GM20000 (cell line): ENCODE results near the gene LRMDA.

Source experiments
- DNase-seq: peaks from one replicate; pipeline ENCODE4 v3.0.0; 2012; ENCODE audit warnings: low spot score
- TF ChIP-seq, protein P1 (sequence below): IDR thresholded peaks from 2 replicates; pipeline ENCODE4 v1.5.1; 2012; ENCODE audit warnings: mild to moderate bottlenecking, control low read depth; ENCODE audit errors: extremely low read depth, missing control alignments

Gene LRMDA

DNA sequence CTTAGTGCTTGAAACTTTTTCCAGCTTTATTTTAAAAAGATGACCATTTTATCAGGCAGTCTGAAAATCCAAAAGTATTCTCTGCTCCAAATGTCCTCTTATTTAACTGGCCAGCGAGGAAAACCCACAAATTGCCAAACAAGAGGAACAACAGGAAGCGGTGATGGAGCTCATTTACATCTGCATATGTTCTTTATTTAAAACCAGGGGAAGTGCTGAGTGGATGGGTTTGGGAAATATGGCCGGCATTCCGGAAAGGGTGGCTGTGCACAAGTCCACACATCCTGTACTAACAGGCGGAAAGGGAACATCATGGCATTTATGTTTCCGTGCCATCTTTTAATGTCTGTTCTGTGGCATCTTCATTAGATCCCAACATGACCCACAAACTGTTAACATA, 974.5 kb downstream of the LRMDA start:
- TF ChIP-seq, protein P1, sequence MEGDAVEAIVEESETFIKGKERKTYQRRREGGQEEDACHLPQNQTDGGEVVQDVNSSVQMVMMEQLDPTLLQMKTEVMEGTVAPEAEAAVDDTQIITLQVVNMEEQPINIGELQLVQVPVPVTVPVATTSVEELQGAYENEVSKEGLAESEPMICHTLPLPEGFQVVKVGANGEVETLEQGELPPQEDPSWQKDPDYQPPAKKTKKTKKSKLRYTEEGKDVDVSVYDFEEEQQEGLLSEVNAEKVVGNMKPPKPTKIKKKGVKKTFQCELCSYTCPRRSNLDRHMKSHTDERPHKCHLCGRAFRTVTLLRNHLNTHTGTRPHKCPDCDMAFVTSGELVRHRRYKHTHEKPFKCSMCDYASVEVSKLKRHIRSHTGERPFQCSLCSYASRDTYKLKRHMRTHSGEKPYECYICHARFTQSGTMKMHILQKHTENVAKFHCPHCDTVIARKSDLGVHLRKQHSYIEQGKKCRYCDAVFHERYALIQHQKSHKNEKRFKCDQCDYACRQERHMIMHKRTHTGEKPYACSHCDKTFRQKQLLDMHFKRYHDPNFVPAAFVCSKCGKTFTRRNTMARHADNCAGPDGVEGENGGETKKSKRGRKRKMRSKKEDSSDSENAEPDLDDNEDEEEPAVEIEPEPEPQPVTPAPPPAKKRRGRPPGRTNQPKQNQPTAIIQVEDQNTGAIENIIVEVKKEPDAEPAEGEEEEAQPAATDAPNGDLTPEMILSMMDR = no peak
- no peak for DNase-seq

DNA sequence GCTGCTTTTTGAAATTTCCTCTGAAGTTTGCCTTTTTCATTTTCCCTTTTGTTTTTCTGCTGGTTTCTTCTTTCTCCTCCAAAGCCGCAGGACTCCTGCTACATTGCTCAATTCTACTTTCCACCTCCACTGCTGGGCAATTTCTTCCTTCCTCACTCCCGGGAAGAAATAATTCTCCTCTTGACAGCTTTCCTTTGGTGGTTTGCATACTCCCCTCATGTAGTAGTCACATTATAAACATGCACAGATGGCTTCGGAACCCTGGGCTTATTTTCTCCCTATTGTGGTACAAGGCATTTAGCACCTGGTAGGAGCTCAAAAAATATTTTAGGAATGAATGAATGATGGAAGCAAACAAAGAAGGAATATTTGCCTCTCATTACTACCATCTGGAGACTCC, 977.2 kb downstream of the LRMDA start:
- TF ChIP-seq, protein P1 = no peak
- no peak for DNase-seq

DNA sequence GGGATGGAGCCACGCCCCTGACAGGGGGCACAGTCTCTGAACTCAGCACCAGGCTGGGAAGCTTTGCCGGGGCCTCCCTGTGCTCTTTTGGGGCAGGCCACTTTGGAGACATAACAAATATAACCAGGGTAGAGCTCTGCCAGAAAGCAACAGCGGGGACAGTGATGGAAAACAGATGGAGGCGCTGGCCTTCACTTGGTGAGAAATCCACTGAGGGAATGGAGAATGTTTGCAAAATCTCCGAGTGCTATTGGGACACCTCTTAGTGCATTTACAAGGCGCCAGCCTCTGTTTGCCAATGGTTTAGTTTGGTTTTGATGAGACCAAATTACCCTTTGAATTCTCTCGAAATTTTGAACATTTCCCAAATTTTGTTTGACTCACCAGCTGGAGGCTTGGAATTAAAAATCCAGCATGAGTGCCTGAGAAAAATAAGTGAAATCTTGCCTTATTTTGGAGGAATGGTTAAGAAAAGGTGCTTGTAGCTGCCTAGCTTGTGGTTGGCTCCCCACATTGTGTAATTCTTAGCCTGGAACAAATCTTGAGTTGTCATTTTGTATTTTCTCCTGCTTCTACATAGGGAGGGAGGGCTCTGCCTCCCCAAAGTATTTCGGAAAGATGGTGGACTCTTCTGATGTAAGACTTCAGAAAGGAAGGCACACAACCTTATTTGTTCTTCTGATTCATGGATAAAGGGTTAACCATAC, 980.5 kb downstream of the LRMDA start:
- TF ChIP-seq, protein P1 = no peak
- no peak for DNase-seq

DNA sequence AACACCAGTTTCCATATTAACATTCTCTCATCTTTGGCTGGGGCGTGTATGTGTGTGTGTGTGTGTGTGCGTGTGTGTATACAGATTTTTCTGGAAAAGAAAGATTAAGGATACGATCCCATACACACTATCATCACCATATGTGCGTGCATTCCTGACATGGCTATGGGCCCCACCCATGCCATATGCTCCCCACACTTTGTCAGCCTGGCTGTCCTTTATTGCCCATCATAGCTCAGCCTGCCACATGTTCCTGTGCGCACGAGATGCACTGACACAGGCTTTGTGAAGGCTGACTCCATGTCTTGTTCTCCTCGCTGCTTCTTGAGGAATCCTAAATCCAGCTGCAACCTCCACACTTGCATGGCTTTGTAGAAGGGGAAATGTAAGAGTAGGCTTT, 984.1 kb downstream of the LRMDA start:
- TF ChIP-seq, protein P1 = no peak
- no peak for DNase-seq

DNA sequence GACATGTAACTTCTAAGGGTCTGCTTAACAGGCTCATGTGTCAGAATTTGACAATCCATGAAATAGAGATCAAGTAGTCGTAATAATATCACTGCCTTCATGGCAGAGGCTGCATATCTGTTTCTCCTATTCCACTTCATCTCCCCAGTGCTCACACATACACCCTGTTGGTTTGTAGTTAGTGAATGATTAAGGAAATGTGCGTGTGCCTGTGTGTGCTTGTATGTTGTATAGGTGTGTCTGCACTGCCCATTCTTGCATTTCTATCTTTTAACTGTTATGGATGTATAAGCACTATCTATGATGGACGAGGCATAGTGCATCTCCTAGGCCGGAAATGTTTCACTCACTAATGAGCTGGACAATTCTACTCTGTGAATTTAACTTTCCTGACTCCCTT, 985.2 kb downstream of the LRMDA start:
- TF ChIP-seq, protein P1 = no peak
- DNase-seq = no peak

DNA sequence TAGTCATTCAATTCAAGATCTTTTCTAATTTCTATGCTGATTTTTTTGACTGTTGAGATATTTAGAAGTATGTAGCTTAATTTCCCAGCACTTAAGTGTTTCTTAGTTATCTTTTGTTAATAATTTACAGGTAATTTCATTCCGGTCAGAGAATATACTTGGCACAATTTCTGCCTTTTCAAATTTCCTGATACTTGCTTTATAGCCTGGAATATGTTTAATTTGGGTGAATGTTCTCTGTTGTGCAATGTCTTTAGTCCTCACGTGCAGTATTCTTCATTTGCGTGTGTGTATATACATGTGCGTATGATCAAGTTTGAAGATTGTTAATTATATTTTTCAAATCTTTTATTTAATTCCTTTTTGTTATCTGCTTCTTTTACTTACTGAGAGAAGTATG, 989.3 kb downstream of the LRMDA start:
- TF ChIP-seq, protein P1 = no peak

DNA sequence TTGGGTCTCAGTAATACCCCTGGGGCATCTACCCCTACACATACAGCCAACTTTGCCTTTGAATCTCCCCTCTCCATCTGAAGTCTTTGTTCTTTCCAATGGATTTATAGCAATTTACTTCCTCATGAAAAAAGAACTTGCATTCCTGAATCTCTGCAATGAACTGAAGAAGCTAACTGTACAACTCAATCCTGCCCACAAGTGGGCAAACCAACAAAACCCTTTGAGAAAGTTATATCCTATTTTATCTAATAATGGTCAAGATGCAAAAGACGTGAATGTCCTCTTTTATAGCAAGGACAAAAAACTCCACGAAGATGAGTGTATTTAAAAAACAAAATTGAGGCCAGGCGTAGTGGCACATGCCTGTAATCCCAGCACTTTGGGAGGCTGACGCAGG, 991.3 kb downstream of the LRMDA start:
- DNase-seq = no peak
- TF ChIP-seq, protein P1 = no peak

More for the DNA sequence above, 989.3 kb downstream of the LRMDA start:
- no peak for DNase-seq
